Keratinocyte (primary cell): ENCODE results near the gene PNPT1. TPM values are rescaled to one million over a fixed set of nuclear protein-coding genes. Genes with fewer than 3 reads are reported as not detected.

Experiments
- DNase-seq: peaks from one replicate; pipeline ENCODE4 v3.0.0-alpha.2; 2011; ENCODE audit warnings: low read depth, missing footprints, low spot score
- FAIRE-seq: peaks from 2 replicates; lab custom pipeline; 2011; peaks lifted over from hg19 to GRCh38; lab: Jason Lieb, UNC
- H2AFZ ChIP-seq: 2 replicates; pipeline ENCODE4 v1.6.0; 2012; ENCODE audit warnings: low read length, control low read depth, inconsistent platforms; ENCODE audit not compliant: control insufficient read depth
- H3K27ac ChIP-seq: 2 replicates; pipeline ENCODE4 v1.5.1; 2011; ENCODE audit warnings: low read length; ENCODE audit not compliant: control insufficient read depth, insufficient read depth
- H3K27me3 ChIP-seq: 3 replicates; pipeline ENCODE4 v1.6.0; 2011; ENCODE audit warnings: low read length; ENCODE audit not compliant: control insufficient read depth, insufficient read depth; ENCODE audit errors: extremely low read depth
- H3K36me3 ChIP-seq, 2 experiments: 2 replicates in 1 of 2; 3 replicates in 1 of 2; pipeline ENCODE4 v1.5.1; 2011; ENCODE audit warnings: low read length in 2 of 2, mild to moderate bottlenecking in 1 of 2; ENCODE audit not compliant: control insufficient read depth in 2 of 2, insufficient read depth in 2 of 2; ENCODE audit errors: extremely low read depth in 1 of 2
- H3K4me1 ChIP-seq: 3 replicates; pipeline ENCODE4 v1.5.1; 2011; ENCODE audit warnings: low read length; ENCODE audit not compliant: control insufficient read depth, insufficient read depth; ENCODE audit errors: extremely low read depth
- H3K4me2 ChIP-seq: 3 replicates; pipeline ENCODE4 v1.6.0; 2011; ENCODE audit warnings: low read depth, low read length; ENCODE audit not compliant: control insufficient read depth, insufficient read depth; ENCODE audit errors: extremely low read depth
- H3K4me3 ChIP-seq, 3 experiments: fragments of 200-600 bp in 1 of 3; sonication (generic) in 1 of 3; 2 replicates in 2 of 3; 3 replicates in 1 of 3; pipeline ENCODE4 v1.5.1; 2011 to 2016; ENCODE audit warnings: low read length in 3 of 3, mild to moderate bottlenecking in 3 of 3, control low read depth in 2 of 3, inconsistent platforms in 1 of 3, low read depth in 1 of 3, mixed read lengths in 1 of 3, mixed run types in 1 of 3, moderate library complexity in 1 of 3; ENCODE audit not compliant: control insufficient read depth in 2 of 3, insufficient read depth in 2 of 3; ENCODE audit errors: extremely low read depth in 1 of 3
- H3K79me2 ChIP-seq: 2 replicates; pipeline ENCODE4 v1.6.0; 2012; ENCODE audit warnings: low read length; ENCODE audit not compliant: control insufficient read depth, insufficient read depth
- H3K9ac ChIP-seq: 3 replicates; pipeline ENCODE4 v1.6.0; 2011; ENCODE audit warnings: low read length; ENCODE audit not compliant: control insufficient read depth, insufficient read depth; ENCODE audit errors: extremely low read depth
- H3K9me1 ChIP-seq: 3 replicates; pipeline ENCODE4 v1.6.0; 2011; ENCODE audit warnings: low read length; ENCODE audit not compliant: control insufficient read depth, insufficient read depth; ENCODE audit errors: extremely low read depth
- H3K9me3 ChIP-seq: 2 replicates; pipeline ENCODE4 v1.5.1; 2012; ENCODE audit warnings: low read depth, low read length; ENCODE audit not compliant: control insufficient read depth
- H4K20me1 ChIP-seq: 3 replicates; pipeline ENCODE4 v1.6.0; 2011; ENCODE audit warnings: low read length; ENCODE audit not compliant: control insufficient read depth, insufficient read depth; ENCODE audit errors: extremely low read depth
- EZH2 ChIP-seq: IDR thresholded peaks from one replicate; pipeline ENCODE4 v1.6.1; 2012; ENCODE audit warnings: inconsistent platforms, mild to moderate bottlenecking, low read length, moderate library complexity
- dilution Hi-C: fragments of 300-500 bp; cut with MboI; formaldehyde crosslinking; loops from one replicate; pipeline ENCODE4 v1.7.0; 2020; ENCODE audit warnings: low sequenced_read_pairs; ENCODE audit not compliant: extremely low pct_ligation_motif_present
- polyA plus RNA-seq, 5 experiments: library from polyadenylated mRNA; depleted of rRNA in 3 of 5; stranded (reverse) in 3 of 5; stranded (forward) in 1 of 5; unstranded in 1 of 5; fragments of >200 nt; gene quantifications; 1 replicate in 1 of 5; 2 replicates in 3 of 5; 3 replicates in 1 of 5; pipeline versions ENCODE4 v1.2.1 to v1.2.3, GENCODE V29; 2011 to 2012; ENCODE audit warnings: missing spikeins in 2 of 5, low read depth in 1 of 5, low replicate concordance in 1 of 5
- TF ChIP-seq, protein P1 (sequence below), 3 experiments: IDR thresholded peaks in 1 of 3; conservative IDR thresholded peaks in 1 of 3; optimal IDR thresholded peaks in 1 of 3; 2 replicates in 2 of 3; 3 replicates in 1 of 3; pipeline versions ENCODE3 to v1.5.1; 2011; ENCODE audit warnings: low read length in 3 of 3, mild to moderate bottlenecking in 3 of 3, moderate library complexity in 2 of 3, control low read depth in 1 of 3, inconsistent platforms in 1 of 3; ENCODE audit not compliant: insufficient read depth in 2 of 3; ENCODE audit errors: extremely low read depth in 1 of 3

PNPT1 gene
- polyA plus RNA-seq, 1 donor (not counting 4 experiments of a cell fraction or from before 2014, with no cell fraction given), result 36.1 TPM

DNA sequence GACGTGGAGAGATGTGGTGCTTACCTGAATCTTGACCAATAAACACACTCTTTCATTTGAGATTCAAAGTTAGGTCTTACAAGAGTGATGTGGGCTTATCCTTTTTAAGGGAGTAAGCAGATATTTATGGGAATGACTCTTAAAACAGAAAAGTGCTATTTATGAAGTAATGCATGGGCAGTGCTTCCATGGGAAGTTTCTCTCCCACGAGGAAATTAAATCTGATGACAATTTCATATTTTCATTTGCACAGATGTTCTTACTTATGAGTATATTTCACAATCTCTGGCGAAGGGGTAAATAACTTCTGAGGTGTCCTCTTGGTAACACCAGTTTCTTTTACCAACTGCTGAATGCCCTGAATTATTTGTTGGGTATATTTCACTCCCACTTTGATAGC lies 21.0 kb downstream of the PNPT1 start:
- Histone ChIP-seq H3K36me3 (peaks cover 7 to 14% of the 10 kb centered on the region in 2 experiments), H4K20me1 (no peaks in the 10 kb centered on the region), H3K9me1 (no peaks in the 10 kb centered on the region), H3K9ac (no peak overlapping the region), H3K4me2 (no peak overlapping the region), H3K9me3 (no peaks in the 10 kb centered on the region), H2AFZ (no peak overlapping the region), H3K27ac (no peak overlapping the region), H3K79me2 (no peaks in the 10 kb centered on the region), H3K4me3 (no peak overlapping the region), H3K27me3 (no peaks in the 10 kb centered on the region), H3K4me1 (no peaks in the 10 kb centered on the region)
- FAIRE-seq, result no peak
- DNase-seq, result no peak
- no peak for TF ChIP-seq EZH2
- TF ChIP-seq, protein P1, sequence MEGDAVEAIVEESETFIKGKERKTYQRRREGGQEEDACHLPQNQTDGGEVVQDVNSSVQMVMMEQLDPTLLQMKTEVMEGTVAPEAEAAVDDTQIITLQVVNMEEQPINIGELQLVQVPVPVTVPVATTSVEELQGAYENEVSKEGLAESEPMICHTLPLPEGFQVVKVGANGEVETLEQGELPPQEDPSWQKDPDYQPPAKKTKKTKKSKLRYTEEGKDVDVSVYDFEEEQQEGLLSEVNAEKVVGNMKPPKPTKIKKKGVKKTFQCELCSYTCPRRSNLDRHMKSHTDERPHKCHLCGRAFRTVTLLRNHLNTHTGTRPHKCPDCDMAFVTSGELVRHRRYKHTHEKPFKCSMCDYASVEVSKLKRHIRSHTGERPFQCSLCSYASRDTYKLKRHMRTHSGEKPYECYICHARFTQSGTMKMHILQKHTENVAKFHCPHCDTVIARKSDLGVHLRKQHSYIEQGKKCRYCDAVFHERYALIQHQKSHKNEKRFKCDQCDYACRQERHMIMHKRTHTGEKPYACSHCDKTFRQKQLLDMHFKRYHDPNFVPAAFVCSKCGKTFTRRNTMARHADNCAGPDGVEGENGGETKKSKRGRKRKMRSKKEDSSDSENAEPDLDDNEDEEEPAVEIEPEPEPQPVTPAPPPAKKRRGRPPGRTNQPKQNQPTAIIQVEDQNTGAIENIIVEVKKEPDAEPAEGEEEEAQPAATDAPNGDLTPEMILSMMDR (optimal IDR thresholded peaks at IDR 0.05 in 1 of 3, IDR thresholded peaks at IDR 0.05 in 1 of 3, conservative IDR thresholded peaks at IDR 0.05 in 1 of 3; ENCODE audit: extremely low read depth in 1 of 3, insufficient read depth in 2 of 3, low read length in 3 of 3), result no peak
- dilution Hi-C loops, result no loop called here

DNA sequence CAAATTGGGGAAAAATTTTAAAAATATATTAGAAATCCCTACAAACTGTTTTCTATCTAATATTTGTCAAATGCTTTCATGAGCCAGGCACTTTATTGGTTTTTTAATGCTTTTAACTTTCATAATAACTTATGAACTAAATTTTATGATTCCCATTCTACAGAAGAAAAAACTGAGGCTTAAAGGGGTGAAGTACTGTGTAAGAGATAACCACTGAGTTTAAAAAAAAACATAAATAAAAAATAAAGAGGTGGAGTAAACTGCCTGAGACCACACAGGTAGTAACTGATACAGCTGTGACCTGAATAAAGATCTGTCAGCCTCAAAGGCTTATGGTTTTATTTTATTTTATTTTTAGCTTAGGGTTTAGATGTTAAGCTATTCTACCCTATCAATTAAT lies 24.7 kb downstream of the PNPT1 start:
- Histone ChIP-seq H3K79me2 (no peaks in the 10 kb centered on the region), H4K20me1 (no peaks in the 10 kb centered on the region), H3K9ac (no peak overlapping the region), H3K4me1 (no peaks in the 10 kb centered on the region), H3K9me1 (no peaks in the 10 kb centered on the region), H3K4me3 (no peak overlapping the region), H2AFZ (no peak overlapping the region), H3K36me3 (peaks cover 10 to 14% of the 10 kb centered on the region in 2 experiments), H3K9me3 (no peaks in the 10 kb centered on the region), H3K4me2 (no peak overlapping the region), H3K27me3 (no peaks in the 10 kb centered on the region), H3K27ac (no peak overlapping the region)
- no peak for FAIRE-seq
- no peak for DNase-seq
- dilution Hi-C loops, result no loop called here
- TF ChIP-seq EZH2, result no peak
- TF ChIP-seq, protein P1 (optimal IDR thresholded peaks at IDR 0.05 in 1 of 3, IDR thresholded peaks at IDR 0.05 in 1 of 3, conservative IDR thresholded peaks at IDR 0.05 in 1 of 3; ENCODE audit: extremely low read depth in 1 of 3, insufficient read depth in 2 of 3, low read length in 3 of 3), result no peak
